ENCODE measurements around the gene SLC2A9. TPM values are rescaled to one million over a fixed set of nuclear protein-coding genes. Genes with fewer than 3 reads are reported as not detected.

SLC2A9 gene
- total RNA-seq, 1 donor from 2014 or later = 1.2 TPM

- no peak overlapping the region for H3K4me3 Mint-ChIP-seq
- intact Hi-C loops (cut with micrococcal nuclease) = no loop called here
- ATAC-seq (ENCODE audit: low read depth) = no peak
- POLR2A ChIA-PET = no interaction called here
- peaks cover 3% of the 10 kb centered on the region for H3K27me3 Mint-ChIP-seq
- CTCF ChIA-PET = no interaction called here
- DNase-seq = no peak
- no peak for TF ChIP-seq CTCF (IDR thresholded peaks at IDR 0.05)
- H3K9me3 Mint-ChIP-seq = no peaks in the 10 kb centered on the region
- H3K36me3 Mint-ChIP-seq (ENCODE audit: low read depth) = no peaks in the 10 kb centered on the region
- H3K4me1 Mint-ChIP-seq = no peaks in the 10 kb centered on the region
- H3K27ac Mint-ChIP-seq = no peak overlapping the region
These were observed 121.8 kb downstream of the SLC2A9 start for GRCh38 chr4:9899306-9900055.

- POLR2A ChIA-PET = no interaction called here
- H3K9me3 Mint-ChIP-seq = no peaks in the 10 kb centered on the region
- peaks cover 3% of the 10 kb centered on the region for H3K27me3 Mint-ChIP-seq
- H3K36me3 Mint-ChIP-seq (ENCODE audit: low read depth) = no peaks in the 10 kb centered on the region
- DNase-seq = no peak
- no peak for TF ChIP-seq CTCF (IDR thresholded peaks at IDR 0.05)
- H3K27ac Mint-ChIP-seq = no peak overlapping the region
- CTCF ChIA-PET = no interaction called here
- no peaks in the 10 kb centered on the region for H3K4me1 Mint-ChIP-seq
- intact Hi-C loops (cut with micrococcal nuclease) = no loop called here
- H3K4me3 Mint-ChIP-seq = no peak overlapping the region
- ATAC-seq (ENCODE audit: low read depth) = no peak
These were observed 122.5 kb downstream of the SLC2A9 start for GRCh38 chr4:9898596-9899305.

- ATAC-seq (ENCODE audit: low read depth) = no peak
These were observed 126.0 kb downstream of the SLC2A9 start for GRCh38 chr4:9895333-9895705.

GRCh38 chr4:9894644-9895332 lies 126.5 kb downstream of the SLC2A9 start:
- H3K36me3 Mint-ChIP-seq (ENCODE audit: low read depth) = no peaks in the 10 kb centered on the region
- no peaks in the 10 kb centered on the region for H3K9me3 Mint-ChIP-seq
- ChIA-PET POLR2A (no interaction called here), CTCF (no interaction called here)
- intact Hi-C loops (cut with micrococcal nuclease) = no loop called here
- H3K4me3 Mint-ChIP-seq = no peak overlapping the region
- ATAC-seq (ENCODE audit: low read depth) = no peak
- H3K27me3 Mint-ChIP-seq = no peaks in the 10 kb centered on the region
- H3K27ac Mint-ChIP-seq = no peak overlapping the region
- no peaks in the 10 kb centered on the region for H3K4me1 Mint-ChIP-seq
- TF ChIP-seq CTCF (IDR thresholded peaks at IDR 0.05) = no peak
- DNase-seq = no peak

More at GRCh38 chr4:9895333-9895705, 126.0 kb downstream of the SLC2A9 start:
- H3K27me3 Mint-ChIP-seq = no peaks in the 10 kb centered on the region
- H3K4me3 Mint-ChIP-seq = no peak overlapping the region
- ChIA-PET CTCF (no interaction called here), POLR2A (no interaction called here)
- no peak overlapping the region for H3K27ac Mint-ChIP-seq
- no peak for DNase-seq
- H3K9me3 Mint-ChIP-seq = no peaks in the 10 kb centered on the region
- intact Hi-C loops (cut with micrococcal nuclease) = no loop called here
- H3K4me1 Mint-ChIP-seq = no peaks in the 10 kb centered on the region
- TF ChIP-seq CTCF (IDR thresholded peaks at IDR 0.05) = no peak
- no peaks in the 10 kb centered on the region for H3K36me3 Mint-ChIP-seq (ENCODE audit: low read depth)
